ENCODE results near the gene BCL2L14. TPM values are rescaled to one million over a fixed set of nuclear protein-coding genes. Genes with fewer than 3 reads are reported as not detected.

BCL2L14 gene
- total and polyA plus RNA-seq, 2 donors from 2014 or later, result 2.2 to 2.7 TPM

GRCh38 chr12:12033824-12034223 lies 36.9 kb upstream of the BCL2L14 start:
- Histone ChIP-seq H3K9me3 (ENCODE audit: control insufficient read depth in 2 of 3, insufficient read depth in 1 of 3, low read length in 3 of 3) (no peaks in the 10 kb centered on the region), H3K9ac (ENCODE audit: low read length in 3 of 3) (no peak overlapping the region), H3K4me3 (ENCODE audit: low read length in 3 of 3) (no peak overlapping the region), H3K36me3 (ENCODE audit: control insufficient read depth in 2 of 3, insufficient read depth in 3 of 3, low read length in 3 of 3) (no peaks in the 10 kb centered on the region), H3K27me3 (ENCODE audit: control insufficient read depth, insufficient read depth, low read length) (no peaks in the 10 kb centered on the region), H3K4me1 (ENCODE audit: control insufficient read depth in 2 of 3, insufficient read depth in 2 of 3, low read depth in 1 of 3, low read length in 3 of 3) (peaks cover 0 to 5% (median 0%) of the 10 kb centered on the region in 3 donors), H3K27ac (ENCODE audit: low read depth in 2 of 2, low read length in 2 of 2) (no peak overlapping the region)
- TF ChIP-seq, protein P1, sequence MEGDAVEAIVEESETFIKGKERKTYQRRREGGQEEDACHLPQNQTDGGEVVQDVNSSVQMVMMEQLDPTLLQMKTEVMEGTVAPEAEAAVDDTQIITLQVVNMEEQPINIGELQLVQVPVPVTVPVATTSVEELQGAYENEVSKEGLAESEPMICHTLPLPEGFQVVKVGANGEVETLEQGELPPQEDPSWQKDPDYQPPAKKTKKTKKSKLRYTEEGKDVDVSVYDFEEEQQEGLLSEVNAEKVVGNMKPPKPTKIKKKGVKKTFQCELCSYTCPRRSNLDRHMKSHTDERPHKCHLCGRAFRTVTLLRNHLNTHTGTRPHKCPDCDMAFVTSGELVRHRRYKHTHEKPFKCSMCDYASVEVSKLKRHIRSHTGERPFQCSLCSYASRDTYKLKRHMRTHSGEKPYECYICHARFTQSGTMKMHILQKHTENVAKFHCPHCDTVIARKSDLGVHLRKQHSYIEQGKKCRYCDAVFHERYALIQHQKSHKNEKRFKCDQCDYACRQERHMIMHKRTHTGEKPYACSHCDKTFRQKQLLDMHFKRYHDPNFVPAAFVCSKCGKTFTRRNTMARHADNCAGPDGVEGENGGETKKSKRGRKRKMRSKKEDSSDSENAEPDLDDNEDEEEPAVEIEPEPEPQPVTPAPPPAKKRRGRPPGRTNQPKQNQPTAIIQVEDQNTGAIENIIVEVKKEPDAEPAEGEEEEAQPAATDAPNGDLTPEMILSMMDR (IDR thresholded peaks at IDR 0.05; ENCODE audit: borderline replicate concordance, extremely low read depth, insufficient read depth), result no peak
- intact Hi-C loops (cut with DNase I), result loop anchor here (5.0 kb wide), 1 partner anchor 452 kb away; no protein-coding TSS in a partner anchor
- FAIRE-seq (no peak), DNase-seq (no peak)

DNA sequence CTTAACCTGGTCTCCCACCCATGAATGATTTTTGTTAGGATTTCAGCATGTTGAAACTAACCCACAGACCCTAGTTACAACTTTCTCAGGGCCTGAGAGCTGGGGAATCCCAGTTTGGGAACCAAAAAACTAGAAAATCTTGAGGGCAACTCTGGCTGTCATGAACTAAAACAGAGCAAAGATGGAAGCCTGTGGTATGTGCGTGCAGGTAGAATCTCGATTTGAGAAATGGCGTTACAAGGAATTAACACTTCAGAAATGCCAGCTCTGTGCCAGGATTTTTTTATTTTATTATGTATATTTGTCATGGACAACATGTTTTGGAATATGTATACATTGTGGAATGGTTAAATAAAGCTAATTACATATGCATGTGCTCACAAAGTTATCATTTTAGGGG lies 36.4 kb upstream of the BCL2L14 start:
- H3K4me1 ChIP-seq (ENCODE audit: control insufficient read depth in 2 of 3, insufficient read depth in 2 of 3, low read depth in 1 of 3, low read length in 3 of 3), result peaks cover 0 to 5% (median 0%) of the 10 kb centered on the region in 3 donors
- TF ChIP-seq, protein P1 (IDR thresholded peaks at IDR 0.05; ENCODE audit: borderline replicate concordance, extremely low read depth, insufficient read depth), result no peak
- H3K4me3 ChIP-seq (ENCODE audit: low read length in 3 of 3), result no peak overlapping the region
- DNase-seq (no peak), FAIRE-seq (no peak)
- no peak overlapping the region for H3K27ac ChIP-seq (ENCODE audit: low read depth in 2 of 2, low read length in 2 of 2)
- no peaks in the 10 kb centered on the region for H3K27me3 ChIP-seq (ENCODE audit: control insufficient read depth, insufficient read depth, low read length)
- no peaks in the 10 kb centered on the region for H3K9me3 ChIP-seq (ENCODE audit: control insufficient read depth in 2 of 3, insufficient read depth in 1 of 3, low read length in 3 of 3)
- intact Hi-C loops (cut with DNase I), result loop anchor here (5.0 kb wide), 1 partner anchor 452 kb away; no protein-coding TSS in a partner anchor
- H3K36me3 ChIP-seq (ENCODE audit: control insufficient read depth in 2 of 3, insufficient read depth in 3 of 3, low read length in 3 of 3), result no peaks in the 10 kb centered on the region
- H3K9ac ChIP-seq (ENCODE audit: low read length in 3 of 3), result no peak overlapping the region

- H3K27me3 ChIP-seq (ENCODE audit: control insufficient read depth, insufficient read depth, low read length), result no peaks in the 10 kb centered on the region
- DNase-seq, result no peak
- peaks cover 0 to 5% (median 0%) of the 10 kb centered on the region in 3 donors for H3K4me1 ChIP-seq (ENCODE audit: control insufficient read depth in 2 of 3, insufficient read depth in 2 of 3, low read depth in 1 of 3, low read length in 3 of 3)
- TF ChIP-seq, protein P1 (IDR thresholded peaks at IDR 0.05; ENCODE audit: borderline replicate concordance, extremely low read depth, insufficient read depth), result no peak
- H3K4me3 ChIP-seq (ENCODE audit: low read length in 3 of 3), result no peak overlapping the region
- H3K27ac ChIP-seq (ENCODE audit: low read depth in 2 of 2, low read length in 2 of 2), result no peak overlapping the region
- no peak overlapping the region for H3K9ac ChIP-seq (ENCODE audit: low read length in 3 of 3)
- no peak for FAIRE-seq
- no peaks in the 10 kb centered on the region for H3K9me3 ChIP-seq (ENCODE audit: control insufficient read depth in 2 of 3, insufficient read depth in 1 of 3, low read length in 3 of 3)
- H3K36me3 ChIP-seq (ENCODE audit: control insufficient read depth in 2 of 3, insufficient read depth in 3 of 3, low read length in 3 of 3), result no peaks in the 10 kb centered on the region
- intact Hi-C loops (cut with DNase I), result no loop called here
Measured at GRCh38 chr12:12035229-12035628, 35.5 kb upstream of the BCL2L14 start.

DNA sequence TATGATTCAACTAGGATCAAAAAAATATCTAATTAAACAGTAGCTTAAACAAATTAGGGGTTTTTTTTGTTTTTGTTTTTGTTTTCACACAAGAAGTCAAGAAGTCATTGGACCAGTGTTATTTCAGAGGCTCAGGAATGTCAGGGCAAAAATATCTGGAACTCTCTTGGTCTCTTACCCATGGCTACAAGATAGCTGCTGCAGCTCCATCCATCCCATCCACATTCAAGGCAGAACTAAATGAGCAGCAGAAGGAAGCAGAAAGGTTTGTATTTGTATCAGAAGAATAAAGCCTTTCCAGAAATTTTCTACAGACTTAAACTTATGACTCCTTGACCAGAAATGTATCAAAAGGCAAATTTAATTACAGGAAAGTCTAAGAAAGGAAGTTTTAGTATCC lies 33.8 kb upstream of the BCL2L14 start:
- intact Hi-C loops (cut with DNase I), result no loop called here

More for the DNA sequence above, 33.8 kb upstream of the BCL2L14 start:
- DNase-seq, result no peak
- TF ChIP-seq, protein P1 (IDR thresholded peaks at IDR 0.05; ENCODE audit: borderline replicate concordance, extremely low read depth, insufficient read depth), result no peak
- Histone ChIP-seq H3K9me3 (ENCODE audit: control insufficient read depth in 2 of 3, insufficient read depth in 1 of 3, low read length in 3 of 3) (no peaks in the 10 kb centered on the region), H3K9ac (ENCODE audit: low read length in 3 of 3) (no peak overlapping the region), H3K4me1 (ENCODE audit: control insufficient read depth in 2 of 3, insufficient read depth in 2 of 3, low read depth in 1 of 3, low read length in 3 of 3) (peaks cover 0 to 5% (median 0%) of the 10 kb centered on the region in 3 donors), H3K4me3 (ENCODE audit: low read length in 3 of 3) (no peak overlapping the region), H3K27me3 (ENCODE audit: control insufficient read depth, insufficient read depth, low read length) (no peaks in the 10 kb centered on the region), H3K27ac (ENCODE audit: low read depth in 2 of 2, low read length in 2 of 2) (no peak overlapping the region), H3K36me3 (ENCODE audit: control insufficient read depth in 2 of 3, insufficient read depth in 3 of 3, low read length in 3 of 3) (no peaks in the 10 kb centered on the region)
- FAIRE-seq, result no peak
